ENCODE measurements around the gene TMEM59L. TPM values are rescaled to one million over a fixed set of nuclear protein-coding genes. Genes with fewer than 3 reads are reported as not detected.

TMEM59L gene
- total and polyA plus RNA-seq, 10 of the 15 experiments (the other 5 are each of a cell fraction or from before 2014, with no cell fraction given): 0.06 TPM; not detected in 9

- TF ChIP-seq, protein P1, sequence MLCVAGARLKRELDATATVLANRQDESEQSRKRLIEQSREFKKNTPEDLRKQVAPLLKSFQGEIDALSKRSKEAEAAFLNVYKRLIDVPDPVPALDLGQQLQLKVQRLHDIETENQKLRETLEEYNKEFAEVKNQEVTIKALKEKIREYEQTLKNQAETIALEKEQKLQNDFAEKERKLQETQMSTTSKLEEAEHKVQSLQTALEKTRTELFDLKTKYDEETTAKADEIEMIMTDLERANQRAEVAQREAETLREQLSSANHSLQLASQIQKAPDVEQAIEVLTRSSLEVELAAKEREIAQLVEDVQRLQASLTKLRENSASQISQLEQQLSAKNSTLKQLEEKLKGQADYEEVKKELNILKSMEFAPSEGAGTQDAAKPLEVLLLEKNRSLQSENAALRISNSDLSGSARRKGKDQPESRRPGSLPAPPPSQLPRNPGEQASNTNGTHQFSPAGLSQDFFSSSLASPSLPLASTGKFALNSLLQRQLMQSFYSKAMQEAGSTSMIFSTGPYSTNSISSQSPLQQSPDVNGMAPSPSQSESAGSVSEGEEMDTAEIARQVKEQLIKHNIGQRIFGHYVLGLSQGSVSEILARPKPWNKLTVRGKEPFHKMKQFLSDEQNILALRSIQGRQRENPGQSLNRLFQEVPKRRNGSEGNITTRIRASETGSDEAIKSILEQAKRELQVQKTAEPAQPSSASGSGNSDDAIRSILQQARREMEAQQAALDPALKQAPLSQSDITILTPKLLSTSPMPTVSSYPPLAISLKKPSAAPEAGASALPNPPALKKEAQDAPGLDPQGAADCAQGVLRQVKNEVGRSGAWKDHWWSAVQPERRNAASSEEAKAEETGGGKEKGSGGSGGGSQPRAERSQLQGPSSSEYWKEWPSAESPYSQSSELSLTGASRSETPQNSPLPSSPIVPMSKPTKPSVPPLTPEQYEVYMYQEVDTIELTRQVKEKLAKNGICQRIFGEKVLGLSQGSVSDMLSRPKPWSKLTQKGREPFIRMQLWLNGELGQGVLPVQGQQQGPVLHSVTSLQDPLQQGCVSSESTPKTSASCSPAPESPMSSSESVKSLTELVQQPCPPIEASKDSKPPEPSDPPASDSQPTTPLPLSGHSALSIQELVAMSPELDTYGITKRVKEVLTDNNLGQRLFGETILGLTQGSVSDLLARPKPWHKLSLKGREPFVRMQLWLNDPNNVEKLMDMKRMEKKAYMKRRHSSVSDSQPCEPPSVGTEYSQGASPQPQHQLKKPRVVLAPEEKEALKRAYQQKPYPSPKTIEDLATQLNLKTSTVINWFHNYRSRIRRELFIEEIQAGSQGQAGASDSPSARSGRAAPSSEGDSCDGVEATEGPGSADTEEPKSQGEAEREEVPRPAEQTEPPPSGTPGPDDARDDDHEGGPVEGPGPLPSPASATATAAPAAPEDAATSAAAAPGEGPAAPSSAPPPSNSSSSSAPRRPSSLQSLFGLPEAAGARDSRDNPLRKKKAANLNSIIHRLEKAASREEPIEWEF (IDR thresholded peaks at IDR 0.05; ENCODE audit: insufficient replicate concordance, low read depth, low read length): no peak
- TF ChIP-seq ZNF592 (IDR thresholded peaks at IDR 0.05): no peak
- TF ChIP-seq, protein P2, sequence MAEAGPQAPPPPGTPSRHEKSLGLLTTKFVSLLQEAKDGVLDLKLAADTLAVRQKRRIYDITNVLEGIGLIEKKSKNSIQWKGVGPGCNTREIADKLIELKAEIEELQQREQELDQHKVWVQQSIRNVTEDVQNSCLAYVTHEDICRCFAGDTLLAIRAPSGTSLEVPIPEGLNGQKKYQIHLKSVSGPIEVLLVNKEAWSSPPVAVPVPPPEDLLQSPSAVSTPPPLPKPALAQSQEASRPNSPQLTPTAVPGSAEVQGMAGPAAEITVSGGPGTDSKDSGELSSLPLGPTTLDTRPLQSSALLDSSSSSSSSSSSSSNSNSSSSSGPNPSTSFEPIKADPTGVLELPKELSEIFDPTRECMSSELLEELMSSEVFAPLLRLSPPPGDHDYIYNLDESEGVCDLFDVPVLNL (IDR thresholded peaks at IDR 0.05; ENCODE audit: low read depth, low read length): 0 out of 2 replicates have a peak, but pooled peaks have one; percentile 1
These were observed 24.6 kb upstream of the TMEM59L start (continued) for GRCh38 chr19:18587962-18588610.
